ENCODE results near the gene CSH1.
"Not testable (repeated sequence)": the region's sequence is repeated elsewhere in the genome, so short reads cannot be mapped to it uniquely, and the experiment has no call there.

- not testable (repeated sequence) for TF ChIP-seq CTCF (tag by site-specific recombination; IDR thresholded peaks at IDR 0.05); REST (tag by site-specific recombination; IDR thresholded peaks at IDR 0.05); ZNF664 (tag by site-specific recombination; IDR thresholded peaks at IDR 0.05); ZNF501 (tag by site-specific recombination; IDR thresholded peaks at IDR 0.05); ZNF184 (tag by site-specific recombination; IDR thresholded peaks at IDR 0.05); ZNF707 (tag by site-specific recombination; IDR thresholded peaks at IDR 0.05); ZNF311 (tag by site-specific recombination; IDR thresholded peaks at IDR 0.05; ENCODE audit: borderline replicate concordance); ZNF571 (tag by site-specific recombination; IDR thresholded peaks at IDR 0.05); SP7 (tag by site-specific recombination; IDR thresholded peaks at IDR 0.05); ZNF175 (tag by site-specific recombination; IDR thresholded peaks at IDR 0.05); ZNF777 (tag by site-specific recombination; IDR thresholded peaks at IDR 0.05; ENCODE audit: borderline replicate concordance); RBAK (tag by site-specific recombination; IDR thresholded peaks at IDR 0.05); ZIC2 (tag by site-specific recombination; IDR thresholded peaks at IDR 0.05); ZNF10 (tag by site-specific recombination; IDR thresholded peaks at IDR 0.05)
Observed at GRCh38 chr17:63904796-63905195, 8.4 kb upstream of the CSH1 start.

Data from HEK293 (cell line).